ENCODE results near the gene PDLIM3. TPM values are rescaled to one million over a fixed set of nuclear protein-coding genes. Genes with fewer than 3 reads are reported as not detected.

The PDLIM3 gene
- total and polyA plus RNA-seq, 9 of the 15 experiments (the other 6 are each of a cell fraction or from before 2014, with no cell fraction given) = 0.06 TPM; not detected in 8

- no peak for TF ChIP-seq ETS2 (tag; IDR thresholded peaks at IDR 0.05; ENCODE audit: borderline replicate concordance, poor library complexity, severe bottlenecking)
- TF ChIP-seq, protein P1, sequence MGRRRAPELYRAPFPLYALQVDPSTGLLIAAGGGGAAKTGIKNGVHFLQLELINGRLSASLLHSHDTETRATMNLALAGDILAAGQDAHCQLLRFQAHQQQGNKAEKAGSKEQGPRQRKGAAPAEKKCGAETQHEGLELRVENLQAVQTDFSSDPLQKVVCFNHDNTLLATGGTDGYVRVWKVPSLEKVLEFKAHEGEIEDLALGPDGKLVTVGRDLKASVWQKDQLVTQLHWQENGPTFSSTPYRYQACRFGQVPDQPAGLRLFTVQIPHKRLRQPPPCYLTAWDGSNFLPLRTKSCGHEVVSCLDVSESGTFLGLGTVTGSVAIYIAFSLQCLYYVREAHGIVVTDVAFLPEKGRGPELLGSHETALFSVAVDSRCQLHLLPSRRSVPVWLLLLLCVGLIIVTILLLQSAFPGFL (CRISPR knock-in tag; IDR thresholded peaks at IDR 0.05) = no peak
- TF ChIP-seq MGA (IDR thresholded peaks at IDR 0.05) = peak; percentile 42
- TF ChIP-seq SOX6 (IDR thresholded peaks at IDR 0.05) = peak; percentile 69
- peak; percentile 71; the same call in 1 of the 2 replicates for TF ChIP-seq DPF2 (IDR thresholded peaks at IDR 0.05)
- no peak for TF ChIP-seq RFX7 (CRISPR knock-in tag; IDR thresholded peaks at IDR 0.05)
- TF ChIP-seq, protein P2, sequence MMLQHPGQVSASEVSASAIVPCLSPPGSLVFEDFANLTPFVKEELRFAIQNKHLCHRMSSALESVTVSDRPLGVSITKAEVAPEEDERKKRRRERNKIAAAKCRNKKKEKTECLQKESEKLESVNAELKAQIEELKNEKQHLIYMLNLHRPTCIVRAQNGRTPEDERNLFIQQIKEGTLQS (IDR thresholded peaks at IDR 0.05) = peak; percentile 94
- TF ChIP-seq, protein P2 (CRISPR knock-in tag; conservative IDR thresholded peaks at IDR 0.05) = no peak
- TF ChIP-seq C11orf30 (IDR thresholded peaks at IDR 0.05; ENCODE audit: low read depth) = peak; percentile 99
- TF ChIP-seq, protein P3, sequence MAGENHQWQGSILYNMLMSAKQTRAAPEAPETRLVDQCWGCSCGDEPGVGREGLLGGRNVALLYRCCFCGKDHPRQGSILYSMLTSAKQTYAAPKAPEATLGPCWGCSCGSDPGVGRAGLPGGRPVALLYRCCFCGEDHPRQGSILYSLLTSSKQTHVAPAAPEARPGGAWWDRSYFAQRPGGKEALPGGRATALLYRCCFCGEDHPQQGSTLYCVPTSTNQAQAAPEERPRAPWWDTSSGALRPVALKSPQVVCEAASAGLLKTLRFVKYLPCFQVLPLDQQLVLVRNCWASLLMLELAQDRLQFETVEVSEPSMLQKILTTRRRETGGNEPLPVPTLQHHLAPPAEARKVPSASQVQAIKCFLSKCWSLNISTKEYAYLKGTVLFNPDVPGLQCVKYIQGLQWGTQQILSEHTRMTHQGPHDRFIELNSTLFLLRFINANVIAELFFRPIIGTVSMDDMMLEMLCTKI (IDR thresholded peaks at IDR 0.05; ENCODE audit: partially characterized antibody) = no peak
Measured at GRCh38 chr4:185504098-185505047, 30.9 kb downstream of the PDLIM3 start (continued).

Measured in K562 (cell line).